DOHH2 (cell line): Measurements from ENCODE around the gene TP53TG3B.
"Not testable (repeated sequence)": the region's sequence is repeated elsewhere in the genome, so short reads cannot be mapped to it uniquely, and the experiment has no call there.

ENCODE experiments used
- H3F3A ChIP-seq: fragments of 200-600 bp; sonication (generic), shearing (Covaris generic); 2 replicates; pipeline ENCODE4 v1.6.0; 2016; ENCODE audit warnings: antibody characterized with exemption, mild to moderate bottlenecking; ENCODE audit not compliant: control insufficient read depth, insufficient read depth
- H3K27ac ChIP-seq: fragments of 200-600 bp; sonication (generic); 2 replicates; pipeline ENCODE4 v1.5.1; 2014; ENCODE audit warnings: low read depth, mild to moderate bottlenecking, low read length, moderate library complexity
- H3K27me3 ChIP-seq: fragments of 200-600 bp; sonication (generic); 2 replicates; pipeline ENCODE4 v1.6.1; 2014; ENCODE audit warnings: mild to moderate bottlenecking, low read length, mixed read lengths; ENCODE audit not compliant: control insufficient read depth
- H3K36me3 ChIP-seq: fragments of 200-600 bp; sonication (generic); 2 replicates; pipeline ENCODE4 v1.6.1; 2014; ENCODE audit warnings: mild to moderate bottlenecking, low read length, moderate library complexity, mixed read lengths; ENCODE audit not compliant: control insufficient read depth
- H3K4me1 ChIP-seq: fragments of 200-600 bp; sonication (generic); 2 replicates; pipeline ENCODE4 v1.6.1; 2014; ENCODE audit warnings: mild to moderate bottlenecking, low read length, mixed read lengths; ENCODE audit not compliant: control insufficient read depth
- H3K4me2 ChIP-seq: fragments of 200-600 bp; sonication (generic); 2 replicates; pipeline ENCODE4 v1.6.0; 2014; ENCODE audit warnings: mild to moderate bottlenecking, low read length, moderate library complexity
- H3K4me3 ChIP-seq: fragments of 200-600 bp; sonication (generic); 2 replicates; pipeline ENCODE4 v1.5.1; 2014; ENCODE audit warnings: mild to moderate bottlenecking, low read length, mixed read lengths
- H3K79me2 ChIP-seq: fragments of 200-600 bp; sonication (generic); 2 replicates; pipeline ENCODE4 v1.6.1; 2014; ENCODE audit warnings: mild to moderate bottlenecking, low read length, mixed read lengths; ENCODE audit not compliant: control insufficient read depth
- H3K9me2 ChIP-seq: fragments of 200-600 bp; sonication (generic); replicated peaks from 2 replicates; pipeline ENCODE4 v1.6.1; 2014; ENCODE audit warnings: mild to moderate bottlenecking, low read length, mixed read lengths; ENCODE audit not compliant: control insufficient read depth
- H3K9me3 ChIP-seq: fragments of 200-600 bp; sonication (generic); 2 replicates; pipeline ENCODE4 v1.6.1; 2014; ENCODE audit warnings: antibody characterized with exemption, low read length, mixed read lengths; ENCODE audit not compliant: control insufficient read depth, insufficient read depth
- H4K20me1 ChIP-seq: fragments of 200-600 bp; sonication (generic); 2 replicates; pipeline ENCODE4 v1.6.0; 2014; ENCODE audit warnings: low read depth, mild to moderate bottlenecking, antibody characterized with exemption, low read length, moderate library complexity; ENCODE audit not compliant: control insufficient read depth, insufficient read depth

TP53TG3B gene, protein sequence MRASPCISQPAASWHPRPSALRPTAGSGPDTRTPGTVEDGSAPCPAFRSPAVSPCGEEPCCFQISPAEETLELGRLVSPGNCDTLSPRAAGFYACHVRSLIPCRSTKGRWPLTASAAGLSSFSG

DNA sequence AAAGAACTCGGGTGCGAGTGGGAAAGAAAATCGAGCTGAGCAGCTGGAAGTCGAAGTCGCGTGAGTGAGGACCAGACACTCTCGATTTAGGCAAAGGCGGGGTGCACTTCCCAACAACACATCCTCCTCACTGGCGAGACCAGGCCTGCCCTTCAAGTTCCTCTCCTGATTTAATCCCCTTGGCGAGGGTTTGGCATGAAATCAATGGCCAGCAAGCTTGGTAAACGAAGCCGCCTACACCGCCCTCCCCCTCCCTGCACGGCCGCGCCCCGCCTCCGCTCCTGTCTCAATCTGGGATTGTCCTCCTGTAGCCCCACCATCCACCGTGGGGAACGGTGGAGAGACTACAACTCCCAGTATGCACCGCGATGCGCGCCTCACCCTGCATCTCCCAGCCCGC lies at the start of gene TP53TG3B:
Gene TP53TG3B, plus strand, starts transcription at position 301 of the 400 bp plus-strand sequence. Its CDS starts 68 bp downstream, at position 369.
- not testable (repeated sequence) for H3K79me2 ChIP-seq, H3K9me2 ChIP-seq, H3K4me1 ChIP-seq, H3K4me3 ChIP-seq, H4K20me1 ChIP-seq, H3K36me3 ChIP-seq, H3F3A ChIP-seq, H3K4me2 ChIP-seq, H3K27ac ChIP-seq, H3K9me3 ChIP-seq, H3K27me3 ChIP-seq

DNA sequence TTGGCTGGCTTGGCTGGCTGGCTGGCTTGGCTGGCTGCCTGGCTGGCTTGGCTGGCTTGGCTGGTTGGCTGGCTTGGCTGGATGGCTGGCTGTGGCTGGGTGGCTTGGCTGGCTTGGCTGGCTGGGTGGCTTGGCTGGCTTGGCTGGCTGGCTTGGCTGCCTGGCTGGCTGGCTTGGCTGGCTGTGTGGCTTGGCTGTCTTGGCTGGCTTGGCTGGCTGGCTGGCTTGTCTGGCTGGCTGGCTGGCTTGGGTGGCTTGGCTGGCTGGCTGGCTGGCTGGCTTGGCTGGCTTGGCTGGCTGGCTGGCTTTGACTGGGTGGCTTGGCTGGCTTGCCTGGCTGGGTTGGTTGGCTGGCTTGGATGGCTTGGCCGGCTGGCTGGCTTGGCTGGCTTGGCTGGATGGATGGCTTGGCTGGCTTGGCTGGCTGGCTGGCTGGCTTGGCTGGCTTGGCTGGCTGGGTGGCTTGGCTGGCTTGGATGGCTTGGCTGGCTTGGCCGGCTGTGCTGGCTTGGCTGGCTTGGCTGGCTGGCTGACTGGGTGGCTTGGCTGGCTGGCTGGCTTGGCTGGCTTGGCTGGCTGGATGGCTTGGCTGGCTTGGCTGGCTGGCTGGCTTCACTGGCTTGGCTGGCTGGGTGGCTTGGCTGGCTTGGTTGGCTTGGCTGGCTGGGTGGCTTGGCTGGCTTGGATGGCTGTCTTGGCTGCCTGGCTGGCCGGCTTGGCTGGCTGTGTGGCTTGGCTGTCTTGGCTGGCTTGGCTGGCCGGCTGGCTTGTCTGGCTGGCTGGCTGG lies 24.2 kb upstream of the TP53TG3B start:
- not testable (repeated sequence) for H3K4me2 ChIP-seq, H3K27me3 ChIP-seq, H3F3A ChIP-seq, H3K9me2 ChIP-seq, H3K36me3 ChIP-seq, H3K79me2 ChIP-seq, H3K4me1 ChIP-seq, H4K20me1 ChIP-seq, H3K27ac ChIP-seq, H3K4me3 ChIP-seq
- peaks cover 12% of the 10 kb centered on the region for H3K9me3 ChIP-seq

DNA sequence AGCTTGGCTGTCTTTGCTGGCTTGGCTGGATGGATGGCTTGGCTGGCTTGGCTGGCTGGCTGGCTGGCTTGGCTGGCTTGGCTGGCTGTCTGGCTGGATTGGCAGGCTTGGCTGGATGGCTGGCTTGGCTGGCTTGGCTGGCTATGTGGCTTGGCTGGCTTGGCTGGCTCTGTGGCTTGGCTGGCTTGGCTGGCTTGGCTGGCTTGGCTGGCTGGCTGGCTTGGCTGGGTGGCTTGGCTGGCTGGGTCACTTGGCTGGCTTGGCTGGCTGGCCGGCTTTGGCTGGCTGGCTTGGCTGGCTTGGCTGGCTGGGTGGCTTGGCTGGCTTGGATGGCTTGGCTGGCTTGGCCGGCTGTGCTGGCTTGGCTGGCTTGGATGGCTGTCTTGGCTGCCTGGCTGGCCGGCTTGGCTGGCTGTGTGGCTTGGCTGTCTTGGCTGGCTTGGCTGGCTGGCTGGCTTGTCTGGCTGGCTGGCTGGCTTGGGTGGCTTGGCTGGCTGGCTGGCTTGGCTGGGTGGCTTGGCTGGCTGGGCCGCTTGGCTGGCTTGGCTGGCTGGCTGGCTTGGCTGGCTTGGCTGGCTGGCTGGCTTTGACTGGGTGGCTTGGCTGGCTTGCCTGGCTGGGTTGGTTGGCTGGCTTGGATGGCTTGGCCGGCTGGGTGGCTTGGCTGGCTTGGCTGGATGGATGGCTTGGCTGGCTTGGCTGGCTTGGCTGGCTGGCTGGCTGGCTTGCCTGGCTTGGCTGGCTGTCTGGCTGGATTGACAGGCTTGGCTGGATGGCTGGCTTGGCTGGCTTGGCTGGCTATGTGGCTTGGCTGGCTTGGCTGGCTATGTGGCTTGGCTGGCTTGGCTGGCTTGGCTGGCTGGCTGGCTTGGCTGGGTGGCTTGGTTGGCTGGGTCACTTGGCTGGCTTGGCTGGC lies 22.8 kb upstream of the TP53TG3B start:
- H3K79me2 ChIP-seq, H3K4me2 ChIP-seq, H3K4me1 ChIP-seq, H3K9me2 ChIP-seq, H3K27me3 ChIP-seq, H3K27ac ChIP-seq, H3K4me3 ChIP-seq, H3F3A ChIP-seq, H4K20me1 ChIP-seq, H3K36me3 ChIP-seq: not testable (repeated sequence)
- H3K9me3 ChIP-seq, result peaks cover 12% of the 10 kb centered on the region

DNA sequence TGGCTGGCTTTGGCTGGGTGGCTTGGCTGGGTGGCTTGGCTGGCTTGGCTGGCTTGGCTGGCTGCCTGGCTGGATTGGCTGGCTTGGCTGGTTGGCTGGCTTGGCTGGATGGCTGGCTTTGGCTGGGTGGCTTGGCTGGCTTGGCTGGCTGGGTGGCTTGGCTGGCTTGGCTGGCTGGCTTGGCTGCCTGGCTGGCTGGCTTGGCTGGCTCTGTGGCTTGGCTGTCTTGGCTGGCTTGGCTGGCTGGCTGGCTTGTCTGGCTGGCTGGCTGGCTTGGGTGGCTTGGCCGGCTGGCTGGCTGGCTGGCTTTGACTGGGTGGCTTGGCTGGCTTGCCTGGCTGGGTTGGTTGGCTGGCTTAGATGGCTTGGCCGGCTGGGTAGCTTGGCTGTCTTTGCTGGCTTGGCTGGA lies 22.1 kb upstream of the TP53TG3B start:
- H4K20me1 ChIP-seq, H3K9me2 ChIP-seq, H3K27ac ChIP-seq, H3K4me2 ChIP-seq, H3K36me3 ChIP-seq, H3F3A ChIP-seq, H3K27me3 ChIP-seq, H3K79me2 ChIP-seq, H3K4me3 ChIP-seq, H3K4me1 ChIP-seq: not testable (repeated sequence)
- H3K9me3 ChIP-seq, result peaks cover 12% of the 10 kb centered on the region

DNA sequence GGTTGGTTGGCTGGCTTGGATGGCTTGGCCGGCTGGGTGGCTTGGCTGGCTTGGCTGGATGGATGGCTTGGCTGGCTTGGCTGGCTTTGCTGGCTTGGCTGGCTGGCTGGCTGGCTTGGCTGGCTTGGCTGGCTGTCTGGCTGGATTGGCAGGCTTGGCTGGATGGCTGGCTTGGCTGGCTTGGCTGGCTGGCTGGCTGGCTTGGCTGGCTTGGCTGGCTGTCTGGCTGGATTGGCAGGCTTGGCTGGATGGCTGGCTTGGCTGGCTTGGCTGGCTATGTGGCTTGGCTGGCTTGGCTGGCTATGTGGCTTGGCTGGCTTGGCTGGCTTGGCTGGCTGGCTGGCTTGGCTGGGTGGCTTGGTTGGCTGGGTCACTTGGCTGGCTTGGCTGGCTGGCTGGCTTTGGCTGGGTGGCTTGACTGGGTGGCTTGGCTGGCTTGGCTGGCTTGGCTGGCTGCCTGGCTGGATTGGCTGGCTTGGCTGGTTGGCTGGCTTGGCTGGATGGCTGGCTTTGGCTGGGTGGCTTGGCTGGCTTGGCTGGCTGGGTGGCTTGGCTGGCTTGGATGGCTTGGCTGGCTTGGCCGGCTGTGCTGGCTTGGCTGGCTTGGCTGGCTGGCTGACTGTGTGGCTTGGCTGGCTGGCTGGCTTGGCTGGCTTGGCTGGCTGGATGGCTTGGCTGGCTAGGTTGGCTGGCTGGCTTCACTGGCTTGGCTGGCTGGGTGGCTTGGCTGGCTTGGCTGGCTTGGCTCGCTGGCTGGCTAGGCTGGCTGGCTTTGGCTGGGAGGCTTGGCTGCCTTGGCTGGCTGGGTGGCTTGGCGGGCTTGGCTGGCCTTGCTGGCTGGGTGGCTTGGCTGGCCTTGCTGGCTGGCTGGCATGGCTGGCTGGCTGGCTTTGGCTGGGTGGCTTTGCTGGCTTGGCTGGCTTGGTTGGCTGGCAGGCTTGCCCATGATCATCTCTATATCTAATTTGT lies 21.3 kb upstream of the TP53TG3B start:
- not testable (repeated sequence) for H3K4me3 ChIP-seq, H3K27ac ChIP-seq, H3K36me3 ChIP-seq, H3K79me2 ChIP-seq, H4K20me1 ChIP-seq, H3K4me2 ChIP-seq, H3K9me2 ChIP-seq, H3K4me1 ChIP-seq, H3F3A ChIP-seq, H3K27me3 ChIP-seq
- H3K9me3 ChIP-seq, result peaks cover 12% of the 10 kb centered on the region
